HepG2 (cell line): Measurements from ENCODE around the gene SLC11A1. TPM values are rescaled to one million over a fixed set of nuclear protein-coding genes. Genes with fewer than 3 reads are reported as not detected.

ENCODE experiments used
- CEBPG ChIP-seq: IDR thresholded peaks from 2 replicates; pipeline ENCODE4 v1.6.1; 2016
- DZIP1 ChIP-seq: sonication (generic); formaldehyde crosslinking; IDR thresholded peaks from 2 replicates; pipeline ENCODE4 v1.5.0; 2020; ENCODE audit warnings: mild to moderate bottlenecking, missing genetic modification reagents
- GABPA ChIP-seq, 2 experiments: IDR thresholded peaks; 2 replicates each; pipeline ENCODE4 v1.6.1; 2011 to 2016; ENCODE audit warnings: low read depth in 2 of 2, low read length in 1 of 2, missing biosample characterization in 1 of 2, missing genetic modification characterization in 1 of 2
- NFATC3 ChIP-seq: sonication (generic); formaldehyde crosslinking; IDR thresholded peaks from 2 replicates; pipeline ENCODE4 v1.5.1; 2020; ENCODE audit warnings: mild to moderate bottlenecking, missing genetic modification reagents
- NPAS2 ChIP-seq: sonication (generic); formaldehyde crosslinking; IDR thresholded peaks from 2 replicates; pipeline ENCODE4 v1.8.0; 2022; ENCODE audit warnings: mild to moderate bottlenecking, missing genetic modification reagents, borderline replicate concordance
- PBX2 ChIP-seq: IDR thresholded peaks from 2 replicates; pipeline ENCODE4 v1.6.1; 2016; ENCODE audit warnings: control low read depth
- PHF20 ChIP-seq: sonication (generic); formaldehyde crosslinking; IDR thresholded peaks from 2 replicates; pipeline ENCODE4 v1.5.0; 2020; ENCODE audit warnings: mild to moderate bottlenecking, missing genetic modification reagents
- PHF21A ChIP-seq: sonication (generic); formaldehyde crosslinking; IDR thresholded peaks from 2 replicates; pipeline ENCODE4 v1.5.0; 2020; ENCODE audit warnings: mild to moderate bottlenecking, missing genetic modification reagents
- POLR2A ChIP-seq, 2 experiments: IDR thresholded peaks; 2 replicates each; pipeline ENCODE4 v1.6.1; 2011; ENCODE audit warnings: low read depth in 2 of 2, low read length in 2 of 2, mild to moderate bottlenecking in 1 of 2, moderate library complexity in 1 of 2; ENCODE audit not compliant: insufficient read depth in 1 of 2
- PPARG ChIP-seq: conservative IDR thresholded peaks from 2 replicates; pipeline ENCODE4 v1.6.1; 2016; ENCODE audit warnings: missing biosample characterization, missing genetic modification reagents
- SIN3B ChIP-seq: fragments of 150-350 bp; IDR thresholded peaks from 2 replicates; pipeline ENCODE4 v1.6.1; 2014; ENCODE audit warnings: low read length
- TCF7 ChIP-seq: sonication (generic); IDR thresholded peaks from 2 replicates; pipeline ENCODE4 v1.6.1; 2016; ENCODE audit warnings: antibody characterized with exemption, low read depth
- ZBTB20 ChIP-seq: sonication (generic); formaldehyde crosslinking; IDR thresholded peaks from 2 replicates; pipeline ENCODE4 v1.8.1; 2023; ENCODE audit warnings: missing genetic modification reagents, low read depth, mild to moderate bottlenecking, borderline replicate concordance
- ZBTB4 ChIP-seq: sonication (generic); formaldehyde crosslinking; IDR thresholded peaks from 2 replicates; pipeline ENCODE4 v1.4.0; 2020; ENCODE audit warnings: missing genetic modification reagents, mild to moderate bottlenecking, borderline replicate concordance
- ZBTB7B ChIP-seq: sonication (generic); formaldehyde crosslinking; IDR thresholded peaks from 2 replicates; pipeline ENCODE4 v1.4.0; 2020; ENCODE audit warnings: missing genetic modification reagents
- ZNF274 ChIP-seq: sonication (generic); formaldehyde crosslinking; IDR thresholded peaks from 2 replicates; pipeline ENCODE4 v1.5.1; 2020; ENCODE audit warnings: mild to moderate bottlenecking, missing genetic modification reagents
- ZNF33B ChIP-seq: sonication (generic); formaldehyde crosslinking; IDR thresholded peaks from 2 replicates; pipeline ENCODE4 v1.5.1; 2020; ENCODE audit warnings: mild to moderate bottlenecking, missing genetic modification reagents
- ZNF512 ChIP-seq: sonication (generic); formaldehyde crosslinking; IDR thresholded peaks from 2 replicates; pipeline ENCODE4 v1.4.0; 2020; ENCODE audit warnings: mild to moderate bottlenecking, missing genetic modification reagents
- ZNF546 ChIP-seq: sonication (generic); formaldehyde crosslinking; conservative IDR thresholded peaks from 2 replicates; pipeline ENCODE4 v1.8.1; 2023; ENCODE audit warnings: mild to moderate bottlenecking, missing genetic modification reagents
- ZNF709 ChIP-seq: sonication (generic); formaldehyde crosslinking; IDR thresholded peaks from 2 replicates; pipeline ENCODE4 v1.5.0; 2020; ENCODE audit warnings: mild to moderate bottlenecking, missing genetic modification reagents
- polyA plus RNA-seq, 8 experiments: library from polyadenylated mRNA; depleted of rRNA in 3 of 8; stranded (reverse) in 7 of 8; unstranded in 1 of 8; fragments of >200 nt; fragmentation: Illumina TruSeq in 4 of 8; extraction: Trizol in 4 of 8; gene quantifications; 2 replicates each; pipeline versions ENCODE4 v1.2.1 to v1.2.3, GENCODE V29; 2011 to 2016; ENCODE audit warnings: low read depth in 4 of 8, missing spikeins in 1 of 8, mixed read lengths in 1 of 8; ENCODE audit not compliant: insufficient read depth in 1 of 8
- total RNA-seq, 5 experiments: library from RNA; depleted of rRNA; stranded (reverse); fragments of >200 nt; fragmentation: Illumina TruSeq; extraction: Trizol; gene quantifications; 2 replicates each; pipeline ENCODE4 v1.2.3, GENCODE V29; 2016; ENCODE audit warnings: low read depth in 1 of 5

Gene SLC11A1
- total and polyA plus RNA-seq, 2 of the 13 experiments (the other 11 are each of a cell fraction or from before 2014, with no cell fraction given), result 0.33 to 2.3 TPM

GRCh38 chr2:218386505-218387368 lies 4.7 kb downstream of the SLC11A1 start (continued):
- TF ChIP-seq NPAS2 (CRISPR knock-in tag) (no peak), NFATC3 (CRISPR knock-in tag) (0 out of 2 replicates have a peak, but pooled peaks have one; percentile 77), CEBPG (CRISPR knock-in tag) (no peak), ZNF546 (CRISPR knock-in tag) (no peak), PHF20 (CRISPR knock-in tag) (no peak), ZNF33B (CRISPR knock-in tag) (no peak), TCF7 (0 out of 2 replicates have a peak, but pooled peaks have one; percentile 0), ZNF512 (CRISPR knock-in tag) (no peak), ZBTB7B (CRISPR knock-in tag) (0 out of 2 replicates have a peak, but pooled peaks have one; percentile 35), PPARG (CRISPR knock-in tag) (no peak), SIN3B (no peak), PBX2 (CRISPR knock-in tag) (no peak), POLR2A (IDR thresholded peaks at IDR 0.05; ENCODE audit: insufficient read depth in 1 of 2, low read depth in 2 of 2, low read length in 2 of 2) (no peak), GABPA (IDR thresholded peaks at IDR 0.05; ENCODE audit: low read depth, low read length) (no peak), GABPA (CRISPR knock-in tag; IDR thresholded peaks at IDR 0.05; ENCODE audit: low read depth) (no peak), ZBTB20 (CRISPR knock-in tag) (0 out of 2 replicates have a peak, but pooled peaks have one; percentile 10), ZNF709 (no peak), PHF21A (CRISPR knock-in tag) (no peak), ZBTB4 (no peak), ZNF274 (CRISPR knock-in tag) (peak; percentile 90), DZIP1 (peak; percentile 77; the same call in 1 of the 2 replicates)
